Measurements from ENCODE around the gene ALMS1. TPM values are rescaled to one million over a fixed set of nuclear protein-coding genes. Genes with fewer than 3 reads are reported as not detected.

Gene ALMS1
- total and polyA plus RNA-seq, 2 of the 4 experiments (the other 2 are of a cell fraction), result 20.8 to 52.8 TPM

DNA sequence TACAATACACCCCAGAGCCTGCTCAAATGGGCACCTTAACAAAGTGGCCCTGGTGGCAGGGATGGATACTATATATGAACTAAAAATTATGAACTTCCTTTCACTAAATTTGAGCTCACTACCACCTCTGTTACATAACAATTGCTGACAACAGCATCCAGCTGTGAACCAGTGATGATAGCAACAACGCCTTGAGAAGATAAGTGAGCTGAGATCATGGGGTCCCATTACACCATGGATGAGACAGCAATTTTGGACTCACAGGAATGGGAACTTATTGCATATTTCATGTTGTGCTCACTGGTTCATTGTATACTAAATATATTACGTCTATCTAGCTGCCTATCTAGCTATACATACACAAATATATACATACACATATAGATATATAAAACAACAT, 16.9 kb upstream of the ALMS1 start:
- Histone ChIP-seq H3K14ac (replicated peaks; ENCODE audit: low read depth, low read length) (no peak overlapping the region), H2AFZ (replicated peaks; ENCODE audit: low read length, poor library complexity) (no peak overlapping the region), H3K4me1 (ENCODE audit: control insufficient read depth, insufficient read depth, low read length) (no peaks in the 10 kb centered on the region), H3K23ac (ENCODE audit: low read depth, low read length) (no peak overlapping the region), H3K9ac (ENCODE audit: low read depth, low read length) (no peak overlapping the region), H3K4ac (ENCODE audit: low read depth, low read length) (no peak overlapping the region), H3K56ac (ENCODE audit: extremely low read depth, insufficient read depth, low read length) (no peak overlapping the region), H3K9me1 (ENCODE audit: insufficient read depth, low read length) (no peaks in the 10 kb centered on the region), H4K5ac (ENCODE audit: low read depth, low read length) (no peak overlapping the region), H3K18ac (ENCODE audit: low read depth, low read length) (no peak overlapping the region), H3K79me1 (ENCODE audit: low read depth in 1 of 2, low read length in 2 of 2) (no peaks in the 10 kb centered on the region), H4K8ac (ENCODE audit: low read depth in 2 of 2, low read length in 2 of 2) (no peak overlapping the region), H3K9me3 (ENCODE audit: control insufficient read depth, insufficient read depth, low read length) (no peaks in the 10 kb centered on the region), H3K27me3 (ENCODE audit: control insufficient read depth, insufficient read depth, low read length) (peaks cover 10% of the 10 kb centered on the region), H2BK120ac (ENCODE audit: low read depth, low read length) (no peak overlapping the region), H2AK5ac (ENCODE audit: low read depth, low read length) (no peak overlapping the region), H2AK9ac (replicated peaks; ENCODE audit: low read depth, low read length, poor library complexity) (no peak overlapping the region), H4K91ac (ENCODE audit: insufficient read depth, low read depth, low read length) (no peak overlapping the region), H3K36me3 (ENCODE audit: control insufficient read depth, insufficient read depth, low read length) (no peaks in the 10 kb centered on the region), H3K27ac (ENCODE audit: insufficient read depth, low read length) (no peak overlapping the region), H2BK15ac (ENCODE audit: low read depth, low read length) (no peak overlapping the region), H2BK20ac (ENCODE audit: low read depth, low read length) (no peak overlapping the region), H3K4me2 (ENCODE audit: low read depth, low read length) (no peak overlapping the region), H2BK5ac (ENCODE audit: low read depth, low read length, poor library complexity, severe bottlenecking) (no peak overlapping the region), H3K4me3 (ENCODE audit: insufficient read depth, low read depth, low read length) (no peak overlapping the region), H4K20me1 (ENCODE audit: insufficient read depth, low read length) (no peaks in the 10 kb centered on the region)
- no peak for DNase-seq
- ChIA-PET POLR2A (ENCODE audit: unreplicated experiment) (no interaction called here), CTCF (interaction anchor here (1.4 kb wide), 1 partner anchor 8 kb away, joined by 5 read pairs; no protein-coding TSS in a partner anchor)
- TF ChIP-seq, protein P1, sequence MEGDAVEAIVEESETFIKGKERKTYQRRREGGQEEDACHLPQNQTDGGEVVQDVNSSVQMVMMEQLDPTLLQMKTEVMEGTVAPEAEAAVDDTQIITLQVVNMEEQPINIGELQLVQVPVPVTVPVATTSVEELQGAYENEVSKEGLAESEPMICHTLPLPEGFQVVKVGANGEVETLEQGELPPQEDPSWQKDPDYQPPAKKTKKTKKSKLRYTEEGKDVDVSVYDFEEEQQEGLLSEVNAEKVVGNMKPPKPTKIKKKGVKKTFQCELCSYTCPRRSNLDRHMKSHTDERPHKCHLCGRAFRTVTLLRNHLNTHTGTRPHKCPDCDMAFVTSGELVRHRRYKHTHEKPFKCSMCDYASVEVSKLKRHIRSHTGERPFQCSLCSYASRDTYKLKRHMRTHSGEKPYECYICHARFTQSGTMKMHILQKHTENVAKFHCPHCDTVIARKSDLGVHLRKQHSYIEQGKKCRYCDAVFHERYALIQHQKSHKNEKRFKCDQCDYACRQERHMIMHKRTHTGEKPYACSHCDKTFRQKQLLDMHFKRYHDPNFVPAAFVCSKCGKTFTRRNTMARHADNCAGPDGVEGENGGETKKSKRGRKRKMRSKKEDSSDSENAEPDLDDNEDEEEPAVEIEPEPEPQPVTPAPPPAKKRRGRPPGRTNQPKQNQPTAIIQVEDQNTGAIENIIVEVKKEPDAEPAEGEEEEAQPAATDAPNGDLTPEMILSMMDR (conservative IDR thresholded peaks at IDR 0.05; ENCODE audit: low read depth, low read length), result no peak
- no peak for TF ChIP-seq MAZ (IDR thresholded peaks at IDR 0.05; ENCODE audit: borderline replicate concordance, low read depth, low read length)
- TF ChIP-seq NFE2L2 (IDR thresholded peaks at IDR 0.05; ENCODE audit: low read depth, low read length), result no peak
- TF ChIP-seq MXI1 (IDR thresholded peaks at IDR 0.05; ENCODE audit: borderline replicate concordance, low read depth, low read length), result no peak
- TF ChIP-seq MAFK (IDR thresholded peaks at IDR 0.05; ENCODE audit: low read depth, low read length), result no peak
- TF ChIP-seq SMC3 (IDR thresholded peaks at IDR 0.05; ENCODE audit: low read depth, low read length), result no peak
- no peak for TF ChIP-seq USF2 (IDR thresholded peaks at IDR 0.05; ENCODE audit: low read depth, low read length)
- no peak for TF ChIP-seq RAD21 (IDR thresholded peaks at IDR 0.05; ENCODE audit: low read length)
- no peak for TF ChIP-seq CEBPB (IDR thresholded peaks at IDR 0.05; ENCODE audit: low read depth, low read length)
- intact Hi-C loops (cut with micrococcal nuclease) (no loop called here), dilution Hi-C loops (cut with HindIII; ENCODE audit: low sequenced_read_pairs, unreplicated experiment) (no loop called here), in situ Hi-C loops (cut with MboI; ENCODE audit: low sequenced_read_pairs) (no loop called here)
- WGBS, 2 experiments (ENCODE audit: extremely low coverage in 2 of 2, insufficient read length in 1 of 2), result 0% methylated on average over 1 of the region's 2 CpGs; no CpG with 5 or more reads in 1 of the 2 experiments
- ATAC-seq (ENCODE audit: low read depth), result no peak
- BruUV-seq (replicated peaks), result no TSS peak

All from IMR-90 (cell line).